GM18907 (cell line): Measurements from ENCODE around the gene GALNT8.
"Not testable (repeated sequence)": the region's sequence is repeated elsewhere in the genome, so short reads cannot be mapped to it uniquely, and the experiment has no call there.

Experiments
- ATAC-seq: cut with Tn5 transposase; IDR thresholded peaks from one replicate; pipeline ENCODE4 v1.9.1; 2021; ENCODE audit warnings: mild to moderate bottlenecking, moderate library complexity; ENCODE audit not compliant: unreplicated experiment

The GALNT8 gene

GRCh38 chr12:4719821-4720636, at the start of gene GALNT8:
GALNT8 (plus strand) TSS chr12:4720400; CDS start chr12:4720678, 278 bp downstream.
- ATAC-seq = no peak

- ATAC-seq = no peak
These were observed 40.5 kb upstream of the GALNT8 start for GRCh38 chr12:4679711-4680110.

GRCh38 chr12:4681732-4682131, 38.5 kb upstream of the GALNT8 start:
- no peak for ATAC-seq

GRCh38 chr12:4685317-4685716, 34.9 kb upstream of the GALNT8 start:
- no peak for ATAC-seq

GRCh38 chr12:4690760-4691159, 29.4 kb upstream of the GALNT8 start:
- ATAC-seq = no peak

GRCh38 chr12:4700621-4701026, 19.6 kb upstream of the GALNT8 start:
- ATAC-seq = no peak

GRCh38 chr12:4701395-4702190, 18.6 kb upstream of the GALNT8 start:
- no peak for ATAC-seq

GRCh38 chr12:4703676-4704075, 16.5 kb upstream of the GALNT8 start:
- ATAC-seq = no peak

GRCh38 chr12:4705824-4706223, 14.4 kb upstream of the GALNT8 start:
- no peak for ATAC-seq

- no peak for ATAC-seq
These were observed 12.9 kb upstream of the GALNT8 start for GRCh38 chr12:4707306-4707705.

- ATAC-seq = no peak
These were observed 10.1 kb upstream of the GALNT8 start for GRCh38 chr12:4710113-4710512.

GRCh38 chr12:4714879-4715278, 5.3 kb upstream of the GALNT8 start:
- ATAC-seq = no peak

- no peak for ATAC-seq
These were observed 2.4 kb upstream of the GALNT8 start for GRCh38 chr12:4717806-4718205.

GRCh38 chr12:4720637-4720995, 416 bp downstream of the GALNT8 start:
- no peak for ATAC-seq

GRCh38 chr12:4721587-4721986, 1.4 kb downstream of the GALNT8 start:
- not testable (repeated sequence) for ATAC-seq

GRCh38 chr12:4723226-4723625, 3.0 kb downstream of the GALNT8 start:
- ATAC-seq = no peak

- ATAC-seq = no peak
These were observed 4.9 kb downstream of the GALNT8 start for GRCh38 chr12:4725057-4725456.

- ATAC-seq = no peak
These were observed 14.6 kb downstream of the GALNT8 start for GRCh38 chr12:4734625-4735340.

GRCh38 chr12:4736091-4736490, 15.9 kb downstream of the GALNT8 start:
- ATAC-seq = no peak

- ATAC-seq = no peak
These were observed 18.3 kb downstream of the GALNT8 start for GRCh38 chr12:4738541-4738940.

GRCh38 chr12:4742416-4742970, 22.3 kb downstream of the GALNT8 start:
- no peak for ATAC-seq
